HepG2 (cell line): Measurements from ENCODE around the gene CNPY4. TPM values are rescaled to one million over a fixed set of nuclear protein-coding genes. Genes with fewer than 3 reads are reported as not detected.

Source experiments
- ATAC-seq: fragments of 200-7000 bp; cut with Tn5 transposase; 3 replicates; pipeline ENCODE4 v1.9.1; 2020; ENCODE audit warnings: mild to moderate bottlenecking, moderate library complexity
- BruUV-seq: library from RNA; stranded (reverse); fragments of 400-500 nt; replicated peaks from 2 replicates; lab custom pipeline; 2021; lab: Mats Ljungman, UMichigan
- CTCF ChIA-PET: fragments of 300-600 bp; formaldehyde crosslinking; extraction: SDS; loops from one replicate; lab custom pipeline; 2021; ENCODE audit warnings: low total read pairs, inconsistent platforms, low intra/inter-chr PET ratio; lab: Yijun Ruan, JAX
- POLR2A ChIA-PET: fragments of 350-600 bp; sonication (Branson Sonifier 250); formaldehyde crosslinking; loops from one replicate; lab custom pipeline; 2020; ENCODE audit warnings: antibody characterized with exemption, inconsistent platforms; lab: Yijun Ruan, JAX
- DNase-seq: peaks from one replicate; pipeline ENCODE4 v3.0.0-alpha.2; 2015; ENCODE audit warnings: low spot score
- FAIRE-seq: peaks from 3 replicates; lab custom pipeline; 2011; peaks lifted over from hg19 to GRCh38; lab: Jason Lieb, UNC
- H2AFZ ChIP-seq: one replicate; pipeline ENCODE4 v1.6.1; 2011; ENCODE audit warnings: low read length, inconsistent platforms
- H3K27ac ChIP-seq: fragments of 300-600 bp; 3 replicates; pipeline ENCODE4 v1.8.0; 2011; ENCODE audit warnings: mixed run types, mild to moderate bottlenecking, mixed read lengths, low read length, inconsistent platforms; ENCODE audit not compliant: insufficient read depth; ENCODE audit errors: extremely low read length
- H3K27me3 ChIP-seq, 2 experiments: fragments of 200-600 bp in 1 of 2; 2 replicates in 1 of 2; 3 replicates in 1 of 2; pipeline versions ENCODE4 v1.6.0 to v1.8.0; 2011; ENCODE audit warnings: low read length in 2 of 2, mild to moderate bottlenecking in 2 of 2, moderate library complexity in 2 of 2, inconsistent platforms in 1 of 2; ENCODE audit not compliant: insufficient read depth in 2 of 2, control insufficient read depth in 1 of 2
- H3K36me3 ChIP-seq, 2 experiments: fragments of 200-600 bp in 1 of 2; replicated peaks in 1 of 2; 2 replicates in 1 of 2; 3 replicates in 1 of 2; pipeline versions ENCODE4 v1.5.1 to v1.8.0; 2011; ENCODE audit warnings: low read length in 2 of 2, inconsistent platforms in 1 of 2; ENCODE audit not compliant: insufficient read depth in 2 of 2, control insufficient read depth in 1 of 2
- H3K4me1 ChIP-seq: 2 replicates; pipeline ENCODE4 v1.5.1; 2012; ENCODE audit warnings: low read length, inconsistent platforms; ENCODE audit not compliant: insufficient read depth
- H3K4me2 ChIP-seq: 2 replicates; pipeline ENCODE4 v1.6.0; 2011; ENCODE audit warnings: low read depth, low read length, inconsistent platforms
- H3K4me3 ChIP-seq, 3 experiments: fragments of 200-600 bp in 1 of 3; sonication (generic), shearing (Covaris generic) in 1 of 3; replicated peaks in 1 of 3; 2 replicates each; pipeline ENCODE4 v1.5.1; 2011 to 2016; ENCODE audit warnings: low read length in 3 of 3, inconsistent platforms in 2 of 3, low read depth in 2 of 3, mild to moderate bottlenecking in 2 of 3, control low read depth in 1 of 3, mixed read lengths in 1 of 3; ENCODE audit not compliant: insufficient read depth in 1 of 3
- H3K79me2 ChIP-seq: one replicate; pipeline ENCODE4 v1.6.1; 2011; ENCODE audit warnings: low read length, inconsistent platforms; ENCODE audit not compliant: insufficient read depth
- H3K9ac ChIP-seq: 2 replicates; pipeline ENCODE4 v1.6.0; 2011; ENCODE audit warnings: mild to moderate bottlenecking, low read depth, low read length, inconsistent platforms; ENCODE audit not compliant: insufficient read depth
- H3K9me3 ChIP-seq: 2 replicates; pipeline ENCODE4 v1.5.1; 2012; ENCODE audit warnings: mild to moderate bottlenecking, low read length
- H4K20me1 ChIP-seq: 2 replicates; pipeline ENCODE4 v1.6.0; 2011; ENCODE audit warnings: inconsistent platforms, mild to moderate bottlenecking, low read length, moderate library complexity; ENCODE audit not compliant: insufficient read depth
- AGO2 ChIP-seq: fragments of 200-400 bp; formaldehyde crosslinking; optimal IDR thresholded peaks from 2 replicates; pipeline ENCODE3; 2017; ENCODE audit warnings: mild to moderate bottlenecking, low read depth, low read length, moderate library complexity
- ARHGAP35 ChIP-seq: sonication (generic); formaldehyde crosslinking; IDR thresholded peaks from 2 replicates; pipeline ENCODE4 v1.9.0; 2022; ENCODE audit warnings: mild to moderate bottlenecking, inconsistent platforms, moderate library complexity, missing genetic modification reagents, borderline replicate concordance
- EHMT2 ChIP-seq: fragments of 200-600 bp; sonication (generic); IDR thresholded peaks from 2 replicates; pipeline ENCODE4 v1.7.0; 2017; ENCODE audit warnings: antibody characterized with exemption, low read depth, low read length, borderline replicate concordance
- HDAC6 ChIP-seq: fragments of 200-600 bp; sonication (generic); IDR thresholded peaks from 2 replicates; pipeline ENCODE4 v1.7.0; 2017; ENCODE audit warnings: mild to moderate bottlenecking, antibody characterized with exemption, low read length, low read depth
- KAT7 ChIP-seq: IDR thresholded peaks from 2 replicates; pipeline ENCODE4 v1.6.1; 2018; ENCODE audit warnings: borderline replicate concordance, missing compliant biosample characterization
- KDM2A ChIP-seq: sonication (generic); formaldehyde crosslinking; IDR thresholded peaks from 2 replicates; pipeline ENCODE4 v1.4.0; 2020; ENCODE audit warnings: low read depth, missing genetic modification reagents, borderline replicate concordance
- PHF21A ChIP-seq: sonication (generic); formaldehyde crosslinking; IDR thresholded peaks from 2 replicates; pipeline ENCODE4 v1.5.0; 2020; ENCODE audit warnings: mild to moderate bottlenecking, missing genetic modification reagents
- RBFOX2 ChIP-seq: fragments of 200-400 bp; formaldehyde crosslinking; IDR thresholded peaks from 2 replicates; pipeline ENCODE4 v1.6.1; 2017; ENCODE audit warnings: low read depth, mild to moderate bottlenecking, low read length
- RBM22 ChIP-seq: fragments of 200-400 bp; formaldehyde crosslinking; optimal IDR thresholded peaks from 2 replicates; pipeline ENCODE3; 2017; ENCODE audit warnings: mild to moderate bottlenecking, low read length, moderate library complexity
- RXRB ChIP-seq: IDR thresholded peaks from 2 replicates; pipeline ENCODE4 v1.6.1; 2016; ENCODE audit warnings: borderline replicate concordance, missing genetic modification reagents, missing compliant biosample characterization
- SMARCC2 ChIP-seq: fragments of 450-650 bp; IDR thresholded peaks from 2 replicates; pipeline ENCODE4 v1.6.1; 2017; ENCODE audit warnings: antibody characterized with exemption, mild to moderate bottlenecking
- SNRNP70 ChIP-seq: fragments of 200-400 bp; formaldehyde crosslinking; IDR thresholded peaks from 2 replicates; pipeline ENCODE4 v1.6.1; 2017; ENCODE audit warnings: mild to moderate bottlenecking, low read depth, low read length, moderate library complexity
- STAT5B ChIP-seq: sonication (generic); formaldehyde crosslinking; IDR thresholded peaks from 2 replicates; pipeline ENCODE4 v1.4.0; 2020; ENCODE audit warnings: missing genetic modification reagents
- SYNCRIP ChIP-seq: fragments of 200-400 bp; formaldehyde crosslinking; IDR thresholded peaks from 2 replicates; pipeline ENCODE4 v1.6.1; 2018; ENCODE audit warnings: mild to moderate bottlenecking, low read depth, low read length; ENCODE audit not compliant: insufficient read depth
- ZNF232 ChIP-seq: sonication (generic); formaldehyde crosslinking; IDR thresholded peaks from 2 replicates; pipeline ENCODE4 v1.4.0; 2020; ENCODE audit warnings: missing genetic modification reagents, borderline replicate concordance
- ZNF317 ChIP-seq: sonication (generic); formaldehyde crosslinking; IDR thresholded peaks from 2 replicates; pipeline ENCODE4 v1.5.0; 2020; ENCODE audit warnings: mild to moderate bottlenecking, missing genetic modification reagents
- ZNF34 ChIP-seq: sonication (generic); formaldehyde crosslinking; IDR thresholded peaks from 2 replicates; pipeline ENCODE4 v1.4.0; 2020; ENCODE audit warnings: mild to moderate bottlenecking, missing genetic modification reagents, borderline replicate concordance
- ZNF616 ChIP-seq: sonication (generic); formaldehyde crosslinking; IDR thresholded peaks from 2 replicates; pipeline ENCODE4 v1.5.0; 2020; ENCODE audit warnings: low read depth, mild to moderate bottlenecking, missing genetic modification reagents
- ZNF749 ChIP-seq: sonication (generic); formaldehyde crosslinking; IDR thresholded peaks from 2 replicates; pipeline ENCODE4 v1.8.0; 2022; ENCODE audit warnings: mild to moderate bottlenecking, missing genetic modification reagents, moderate library complexity, borderline replicate concordance
- WGBS: methylation state at CpG from one replicate; pipeline ENCODE4 v1.1.6; 2017; ENCODE audit warnings: low lambda C conversion rate; 5-methylcytosine and 5-hydroxymethylcytosine counted together
- in situ Hi-C: cut with HindIII; loops from 2 replicates; pipeline ENCODE4 v1.10.0; 2017; ENCODE audit warnings: low pct_unique_long_range_greater_than_20kb; ENCODE audit not compliant: extremely low pct_ligation_motif_present
- intact Hi-C: fragments of 100-400 bp; cut with micrococcal nuclease; formaldehyde crosslinking; loops from one replicate; pipeline ENCODE4 v1.10.0; 2022; ENCODE audit not compliant: unreplicated experiment
- polyA plus RNA-seq, 8 experiments: library from polyadenylated mRNA; depleted of rRNA in 3 of 8; stranded (reverse) in 7 of 8; unstranded in 1 of 8; fragments of >200 nt; fragmentation: Illumina TruSeq in 4 of 8; extraction: Trizol in 4 of 8; gene quantifications; 2 replicates each; pipeline versions ENCODE4 v1.2.1 to v1.2.3, GENCODE V29; 2011 to 2016; ENCODE audit warnings: low read depth in 4 of 8, missing spikeins in 1 of 8, mixed read lengths in 1 of 8; ENCODE audit not compliant: insufficient read depth in 1 of 8
- total RNA-seq, 5 experiments: library from RNA; depleted of rRNA; stranded (reverse); fragments of >200 nt; fragmentation: Illumina TruSeq; extraction: Trizol; gene quantifications; 2 replicates each; pipeline ENCODE4 v1.2.3, GENCODE V29; 2016; ENCODE audit warnings: low read depth in 1 of 5
- TF ChIP-seq, protein P1 (sequence below): sonication (generic); formaldehyde crosslinking; IDR thresholded peaks from 2 replicates; pipeline ENCODE4 v1.8.1; 2023; ENCODE audit warnings: mild to moderate bottlenecking, missing genetic modification reagents, borderline replicate concordance
- TF ChIP-seq, protein P2 (sequence below): sonication (generic); formaldehyde crosslinking; IDR thresholded peaks from 2 replicates; pipeline ENCODE4 v1.4.0; 2020; ENCODE audit warnings: missing genetic modification reagents, borderline replicate concordance
- TF ChIP-seq, protein P3 (sequence below): sonication (generic); formaldehyde crosslinking; IDR thresholded peaks from 2 replicates; pipeline ENCODE4 v1.5.0; 2020; ENCODE audit warnings: missing genetic modification reagents, mild to moderate bottlenecking, borderline replicate concordance
- TF ChIP-seq, protein P4 (sequence below): IDR thresholded peaks from 2 replicates; pipeline ENCODE4 v1.6.1; 2018; ENCODE audit warnings: missing genetic modification reagents

The CNPY4 gene
- total and polyA plus RNA-seq, 2 of the 13 experiments (the other 11 are each of a cell fraction or from before 2014, with no cell fraction given): 6.2 to 12.7 TPM

DNA sequence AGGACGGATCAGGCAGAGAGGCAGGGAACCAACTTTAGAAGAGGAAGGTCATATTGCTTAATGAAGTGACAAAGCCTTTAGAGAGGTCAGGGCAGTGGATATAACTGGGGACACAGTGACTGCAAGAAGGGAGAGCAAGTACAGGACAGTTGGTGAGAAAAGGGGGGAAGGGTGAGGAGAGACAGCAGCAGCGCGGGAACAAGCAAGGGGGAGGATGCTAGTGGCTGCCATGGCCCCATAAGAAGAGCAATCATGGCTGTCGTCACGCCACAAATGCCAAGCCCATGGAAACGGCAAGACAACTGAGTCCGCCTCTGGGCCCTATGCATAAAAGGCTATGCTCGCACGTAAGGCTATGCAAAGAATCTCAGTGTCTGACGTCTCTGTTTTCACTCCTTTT lies 47.0 kb upstream of the CNPY4 start:
- Histone ChIP-seq H3K27me3 (no peaks in the 10 kb centered on the region), H3K27ac (no peak overlapping the region), H3K9me3 (no peaks in the 10 kb centered on the region), H3K4me3 (no peak overlapping the region), H4K20me1 (peaks cover 13% of the 10 kb centered on the region), H3K4me1 (peaks cover 14% of the 10 kb centered on the region), H2AFZ (no peak overlapping the region), H3K9ac (no peak overlapping the region), H3K79me2 (peaks cover 25% of the 10 kb centered on the region), H3K4me2 (no peak overlapping the region), H3K36me3 (peaks cover 36 to 80% of the 10 kb centered on the region in 2 experiments)
- CTCF ChIA-PET: no interaction called here
- 94% methylated on average over 10 of the region's 10 CpGs for WGBS
- in situ Hi-C loops: no loop called here
- intact Hi-C loops: no loop called here
- POLR2A ChIA-PET: no interaction called here
- DNase-seq (no peak), ATAC-seq (no peak), FAIRE-seq (no peak)
- TF ChIP-seq, protein P1, sequence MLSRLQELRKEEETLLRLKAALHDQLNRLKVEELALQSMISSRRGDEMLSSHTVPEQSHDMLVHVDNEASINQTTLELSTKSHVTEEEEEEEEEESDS: no peak
- TF ChIP-seq ZNF616: no peak
- TF ChIP-seq STAT5B (CRISPR knock-in tag): no peak
- TF ChIP-seq AGO2: peak; percentile 51
- TF ChIP-seq, protein P2, sequence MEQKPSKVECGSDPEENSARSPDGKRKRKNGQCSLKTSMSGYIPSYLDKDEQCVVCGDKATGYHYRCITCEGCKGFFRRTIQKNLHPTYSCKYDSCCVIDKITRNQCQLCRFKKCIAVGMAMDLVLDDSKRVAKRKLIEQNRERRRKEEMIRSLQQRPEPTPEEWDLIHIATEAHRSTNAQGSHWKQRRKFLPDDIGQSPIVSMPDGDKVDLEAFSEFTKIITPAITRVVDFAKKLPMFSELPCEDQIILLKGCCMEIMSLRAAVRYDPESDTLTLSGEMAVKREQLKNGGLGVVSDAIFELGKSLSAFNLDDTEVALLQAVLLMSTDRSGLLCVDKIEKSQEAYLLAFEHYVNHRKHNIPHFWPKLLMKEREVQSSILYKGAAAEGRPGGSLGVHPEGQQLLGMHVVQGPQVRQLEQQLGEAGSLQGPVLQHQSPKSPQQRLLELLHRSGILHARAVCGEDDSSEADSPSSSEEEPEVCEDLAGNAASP (CRISPR knock-in tag): no peak
- TF ChIP-seq ZNF749 (CRISPR knock-in tag): no peak
- peak; percentile 19 for TF ChIP-seq RBM22
- TF ChIP-seq, protein P3, sequence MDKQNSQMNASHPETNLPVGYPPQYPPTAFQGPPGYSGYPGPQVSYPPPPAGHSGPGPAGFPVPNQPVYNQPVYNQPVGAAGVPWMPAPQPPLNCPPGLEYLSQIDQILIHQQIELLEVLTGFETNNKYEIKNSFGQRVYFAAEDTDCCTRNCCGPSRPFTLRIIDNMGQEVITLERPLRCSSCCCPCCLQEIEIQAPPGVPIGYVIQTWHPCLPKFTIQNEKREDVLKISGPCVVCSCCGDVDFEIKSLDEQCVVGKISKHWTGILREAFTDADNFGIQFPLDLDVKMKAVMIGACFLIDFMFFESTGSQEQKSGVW (CRISPR knock-in tag): no peak
- TF ChIP-seq, protein P4, sequence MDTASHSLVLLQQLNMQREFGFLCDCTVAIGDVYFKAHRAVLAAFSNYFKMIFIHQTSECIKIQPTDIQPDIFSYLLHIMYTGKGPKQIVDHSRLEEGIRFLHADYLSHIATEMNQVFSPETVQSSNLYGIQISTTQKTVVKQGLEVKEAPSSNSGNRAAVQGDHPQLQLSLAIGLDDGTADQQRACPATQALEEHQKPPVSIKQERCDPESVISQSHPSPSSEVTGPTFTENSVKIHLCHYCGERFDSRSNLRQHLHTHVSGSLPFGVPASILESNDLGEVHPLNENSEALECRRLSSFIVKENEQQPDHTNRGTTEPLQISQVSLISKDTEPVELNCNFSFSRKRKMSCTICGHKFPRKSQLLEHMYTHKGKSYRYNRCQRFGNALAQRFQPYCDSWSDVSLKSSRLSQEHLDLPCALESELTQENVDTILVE (CRISPR knock-in tag): no peak
- no peak for TF ChIP-seq PHF21A (CRISPR knock-in tag)
- TF ChIP-seq RXRB (CRISPR knock-in tag): no peak
- TF ChIP-seq KAT7 (CRISPR knock-in tag): no peak
- TF ChIP-seq RBFOX2: 0 out of 2 replicates have a peak, but pooled peaks have one; percentile 46
- no peak for TF ChIP-seq SYNCRIP
- no peak for TF ChIP-seq ARHGAP35 (CRISPR knock-in tag)
- TF ChIP-seq ZNF317: no peak
- TF ChIP-seq KDM2A (CRISPR knock-in tag): no peak
- TF ChIP-seq ZNF232 (CRISPR knock-in tag): no peak
- no peak for TF ChIP-seq SMARCC2
- no peak for TF ChIP-seq ZNF34 (CRISPR knock-in tag)
- no peak for TF ChIP-seq SNRNP70
- TF ChIP-seq EHMT2: no peak
- TF ChIP-seq HDAC6: no peak
- BruUV-seq: no TSS peak
